GM12873 (cell line): Measurements from ENCODE around the gene OR6C6.

Experiments used
- TF ChIP-seq, protein P1 (sequence below): IDR thresholded peaks from 2 replicates; pipeline ENCODE4 v1.5.1; 2012; ENCODE audit warnings: low read depth, mild to moderate bottlenecking, moderate library complexity, low read length, control low read depth; ENCODE audit not compliant: insufficient read depth; ENCODE audit errors: missing control alignments

The OR6C6 gene

DNA sequence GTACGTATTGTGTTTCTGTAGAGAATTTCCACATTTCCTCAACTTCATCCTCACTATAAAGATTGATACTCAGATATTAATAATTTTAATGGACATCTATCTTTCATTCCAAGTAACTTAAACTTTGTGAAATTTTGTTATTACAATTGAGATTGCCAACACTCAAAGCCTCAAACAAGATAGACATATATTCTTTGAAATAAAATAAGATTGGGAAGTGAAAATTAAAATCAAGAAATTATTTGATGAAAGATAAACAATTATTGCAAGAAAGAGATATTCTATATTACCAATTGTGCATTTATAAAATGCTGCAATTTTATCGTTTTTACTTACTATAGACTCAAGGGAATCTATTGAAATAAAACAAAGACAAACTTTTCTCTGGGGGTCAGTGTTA is at the start of gene OR6C6:
TSS of gene OR6C6 (minus strand) at position 101 of the 400 bp plus-strand sequence. CDS start 1,337 bp downstream, outside the sequence.
- TF ChIP-seq, protein P1, sequence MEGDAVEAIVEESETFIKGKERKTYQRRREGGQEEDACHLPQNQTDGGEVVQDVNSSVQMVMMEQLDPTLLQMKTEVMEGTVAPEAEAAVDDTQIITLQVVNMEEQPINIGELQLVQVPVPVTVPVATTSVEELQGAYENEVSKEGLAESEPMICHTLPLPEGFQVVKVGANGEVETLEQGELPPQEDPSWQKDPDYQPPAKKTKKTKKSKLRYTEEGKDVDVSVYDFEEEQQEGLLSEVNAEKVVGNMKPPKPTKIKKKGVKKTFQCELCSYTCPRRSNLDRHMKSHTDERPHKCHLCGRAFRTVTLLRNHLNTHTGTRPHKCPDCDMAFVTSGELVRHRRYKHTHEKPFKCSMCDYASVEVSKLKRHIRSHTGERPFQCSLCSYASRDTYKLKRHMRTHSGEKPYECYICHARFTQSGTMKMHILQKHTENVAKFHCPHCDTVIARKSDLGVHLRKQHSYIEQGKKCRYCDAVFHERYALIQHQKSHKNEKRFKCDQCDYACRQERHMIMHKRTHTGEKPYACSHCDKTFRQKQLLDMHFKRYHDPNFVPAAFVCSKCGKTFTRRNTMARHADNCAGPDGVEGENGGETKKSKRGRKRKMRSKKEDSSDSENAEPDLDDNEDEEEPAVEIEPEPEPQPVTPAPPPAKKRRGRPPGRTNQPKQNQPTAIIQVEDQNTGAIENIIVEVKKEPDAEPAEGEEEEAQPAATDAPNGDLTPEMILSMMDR, result no peak

DNA sequence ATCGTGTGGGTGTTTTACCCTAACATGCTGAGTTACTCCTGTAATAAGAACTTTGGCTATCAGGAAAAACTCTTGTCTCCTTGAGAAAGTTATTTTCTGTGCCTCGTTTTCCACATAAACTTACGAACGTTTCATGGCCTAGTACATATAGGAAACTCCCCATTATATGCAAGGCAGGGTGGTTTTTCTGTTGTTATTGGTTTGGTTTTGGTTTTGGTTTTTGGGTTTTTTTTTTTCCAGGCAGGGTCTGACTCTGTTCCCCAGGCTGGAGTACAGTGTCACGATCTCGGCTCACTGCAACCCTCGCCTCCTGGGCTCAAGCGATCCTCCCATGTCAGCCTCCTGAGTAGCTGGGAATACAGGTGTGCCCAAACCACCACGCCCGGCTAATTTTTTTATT is 39.6 kb upstream of the OR6C6 start:
- TF ChIP-seq, protein P1, result no peak

DNA sequence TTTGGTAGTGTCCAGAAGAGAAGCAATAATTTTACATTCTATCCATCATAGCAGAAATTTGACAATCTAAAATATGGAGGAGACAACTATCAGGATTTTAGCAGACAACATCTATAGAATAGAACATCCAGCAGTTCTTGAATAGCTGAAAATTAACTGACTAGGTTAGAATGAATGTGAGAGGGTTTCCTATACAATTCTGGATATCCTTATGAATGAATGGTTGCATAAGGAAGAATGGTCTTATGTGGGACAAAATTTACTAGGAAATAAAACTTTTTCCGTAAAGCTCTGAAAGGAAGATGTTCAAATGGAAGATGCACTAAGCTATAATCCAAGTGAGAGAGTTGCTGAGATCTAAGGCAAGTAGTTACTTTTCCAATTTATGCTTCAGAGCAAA is 34.1 kb upstream of the OR6C6 start, which contains the start of gene OR6C3:
TSS of gene OR6C3 (plus strand) at position 301 of the 400 bp plus-strand sequence. CDS start 955 bp downstream, outside the sequence.
- TF ChIP-seq, protein P1, result no peak

DNA sequence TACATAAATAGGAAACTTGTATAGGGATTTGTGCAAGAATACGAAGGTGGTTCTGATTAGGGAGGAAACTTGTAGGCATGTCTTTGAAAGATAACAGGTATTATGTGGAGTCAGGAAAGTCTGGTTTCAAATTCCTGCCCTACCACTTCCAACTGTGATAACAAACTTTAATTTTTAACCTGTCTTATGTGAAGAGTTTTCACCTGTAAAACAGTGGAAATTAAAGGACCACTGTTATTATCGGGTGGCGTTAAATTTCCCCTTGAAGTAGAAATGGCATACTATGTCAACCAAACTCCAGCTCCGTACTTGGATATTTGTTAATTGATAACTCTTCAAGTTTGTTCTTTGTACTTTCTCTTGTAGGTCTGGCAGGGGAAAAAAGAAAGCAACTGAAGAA is 23.8 kb upstream of the OR6C6 start:
- TF ChIP-seq, protein P1, result no peak

DNA sequence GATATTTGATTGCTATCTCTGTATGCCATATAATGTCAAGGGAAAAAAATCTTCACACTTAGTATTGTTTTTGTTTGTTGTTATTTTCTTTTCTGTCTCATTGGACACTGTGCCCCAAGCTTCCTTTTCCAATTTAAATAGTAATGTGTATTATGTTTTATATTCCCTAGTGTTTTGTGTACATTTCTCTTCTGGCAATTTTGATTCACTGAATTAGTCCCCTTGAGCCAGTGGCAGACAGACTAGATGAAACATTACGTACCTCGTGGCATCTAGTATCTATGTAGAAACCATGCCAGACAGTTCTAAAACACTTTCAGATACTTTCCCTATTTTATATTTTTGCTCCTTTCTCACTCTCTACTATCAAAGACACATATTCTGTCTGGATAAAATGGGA is 17.7 kb upstream of the OR6C6 start, which contains the start of gene OR6C1:
TSS of gene OR6C1 (plus strand) at position 301 of the 400 bp plus-strand sequence. CDS start 6,257 bp downstream, outside the sequence.
- TF ChIP-seq, protein P1, result no peak

DNA sequence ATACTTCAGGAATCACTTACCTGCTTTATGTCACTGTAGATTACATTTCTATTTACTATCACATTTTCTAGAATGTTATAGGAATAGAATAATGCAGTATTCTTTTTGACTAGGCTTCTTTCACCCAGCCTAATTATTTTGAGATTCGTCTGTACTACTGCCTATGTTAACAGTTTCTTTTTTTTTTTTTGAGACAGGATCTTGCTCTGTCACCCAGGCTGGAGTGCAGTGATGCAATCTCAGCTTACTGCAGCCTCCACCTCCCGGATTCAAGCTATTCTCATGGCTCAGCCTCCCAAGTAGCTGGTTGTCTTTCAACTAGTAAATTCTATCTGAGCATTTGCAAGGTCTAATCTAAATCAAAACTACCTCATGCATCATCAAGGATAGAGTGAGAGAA is 6.4 kb downstream of the OR6C6 start:
- TF ChIP-seq, protein P1, result no peak

DNA sequence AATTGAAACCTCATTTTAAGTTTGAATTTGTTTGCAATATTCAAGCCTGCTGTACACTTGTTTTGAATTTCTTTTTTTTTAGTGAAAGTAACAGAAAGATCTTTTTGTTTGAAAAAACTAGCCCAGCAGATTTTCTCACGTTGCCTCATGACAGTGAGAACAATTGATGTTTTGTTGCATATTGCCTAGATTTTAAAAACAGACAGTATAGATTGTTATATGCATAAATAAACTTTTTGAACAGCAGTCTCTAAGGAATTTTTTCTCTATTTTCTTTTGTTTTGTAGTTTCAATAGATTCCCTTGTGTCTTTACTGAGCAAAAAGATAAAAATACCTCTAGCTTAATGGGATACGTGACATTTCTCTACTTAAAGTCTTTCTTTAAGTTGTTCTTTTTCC is 15.4 kb downstream of the OR6C6 start:
- TF ChIP-seq, protein P1, result no peak

DNA sequence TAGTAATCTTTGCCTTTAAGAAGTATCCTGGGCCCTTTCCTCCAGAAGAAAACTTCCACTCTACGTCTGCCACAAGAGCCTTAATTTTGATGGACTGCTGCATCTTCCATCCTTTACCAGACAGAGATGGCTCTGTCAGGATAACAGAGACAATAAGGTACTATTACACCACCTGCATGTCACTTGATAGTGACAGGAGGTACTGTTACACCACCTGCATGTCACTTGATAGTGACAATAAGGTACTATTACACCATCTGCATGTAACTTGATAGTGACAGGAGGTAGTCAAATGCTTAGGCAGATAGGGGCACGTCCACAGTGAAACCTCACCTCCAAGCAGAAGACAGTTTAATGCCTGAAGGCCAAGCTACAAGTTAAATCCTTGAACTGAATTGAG is 38.1 kb downstream of the OR6C6 start:
- TF ChIP-seq, protein P1, result no peak
